Measurements from ENCODE around the gene C4orf50.

GRCh38 chr4:6027392-6027791, 9.2 kb upstream of the C4orf50 start:
- TF ChIP-seq CTCF (IDR thresholded peaks at IDR 0.05; ENCODE audit: low read length) (no peak), EZH2 (optimal IDR thresholded peaks at IDR 0.05; ENCODE audit: low read depth, low read length) (no peak), EZH2phosphoT487 (IDR thresholded peaks at IDR 0.05; ENCODE audit: low read length) (no peak)
